ENCODE results near the gene ANO7. TPM values are rescaled to one million over a fixed set of nuclear protein-coding genes. Genes with fewer than 3 reads are reported as not detected.

ANO7 gene
- total RNA-seq, 1 experiment from 2014 or later: 5.2 TPM

GRCh38 chr2:241248897-241249296 is 60.4 kb downstream of the ANO7 start:
- H3K9me3 Mint-ChIP-seq: no peaks in the 10 kb centered on the region
- no peak overlapping the region for H3K18ac ChIP-seq (ENCODE audit: insufficient read length, low read depth, low read length)
- no peak for DNase-seq
- H3K4ac ChIP-seq (ENCODE audit: low read depth, low read length): no peak overlapping the region
- no peak overlapping the region for H3K27ac ChIP-seq (ENCODE audit: insufficient read length, low read depth, low read length)
- no peak overlapping the region for H3K27ac Mint-ChIP-seq
- no peak overlapping the region for H2BK5ac ChIP-seq (ENCODE audit: insufficient read length, low read length)
- no peak overlapping the region for H3T11ph ChIP-seq (ENCODE audit: low read length)
- H3K27me3 ChIP-seq (ENCODE audit: insufficient read depth, low read length): no peaks in the 10 kb centered on the region
- no peak overlapping the region for H2BK15ac ChIP-seq (ENCODE audit: low read depth, low read length)
- H3K4me1 ChIP-seq (ENCODE audit: insufficient read depth, low read length): no peaks in the 10 kb centered on the region
- H3K56ac ChIP-seq (ENCODE audit: insufficient read length, low read depth, low read length): no peak overlapping the region
- H2BK120ac ChIP-seq (ENCODE audit: low read depth, low read length, poor library complexity, severe bottlenecking): no peak overlapping the region
- H2AK5ac ChIP-seq (ENCODE audit: insufficient read length, low read length): no peak overlapping the region
- H3K23me2 ChIP-seq (ENCODE audit: insufficient read length, low read depth, low read length, poor library complexity, severe bottlenecking): no peaks in the 10 kb centered on the region
- H2BK20ac ChIP-seq (ENCODE audit: low read depth, low read length, poor library complexity, severe bottlenecking): no peak overlapping the region
- H3K79me2 ChIP-seq (ENCODE audit: insufficient read depth, low read length): no peaks in the 10 kb centered on the region
- no peak overlapping the region for H3K9ac ChIP-seq (ENCODE audit: extremely low read depth, insufficient read length, low read length)
- no peak overlapping the region for H2AFZ ChIP-seq (ENCODE audit: low read length)
- H4K8ac ChIP-seq (replicated peaks; ENCODE audit: insufficient read length, low read depth, low read length): no peak overlapping the region
- peaks cover 60 to 98% (median 95%) of the 10 kb centered on the region in 3 experiments for H3K36me3 Mint-ChIP-seq (ENCODE audit: insufficient read depth in 1 of 3, low read depth in 3 of 3)
- no peak for TF ChIP-seq CTCF (conservative IDR thresholded peaks at IDR 0.05)
- WGBS (ENCODE audit: extremely low coverage, insufficient read length, low lambda C conversion rate): no CpG with 5 or more reads among the region's 6 CpGs
- H3K27me3 Mint-ChIP-seq (ENCODE audit: low read depth): no peaks in the 10 kb centered on the region
- no peak overlapping the region for H3K23ac ChIP-seq (ENCODE audit: insufficient read length, low read depth, low read length)
- no peaks in the 10 kb centered on the region for H3K4me1 Mint-ChIP-seq
- H4K20me1 ChIP-seq (ENCODE audit: control insufficient read depth, insufficient read depth, insufficient read length): no peaks in the 10 kb centered on the region
- no peak overlapping the region for H3K4me2 ChIP-seq (ENCODE audit: insufficient read depth, insufficient read length, low read length)
- no peaks in the 10 kb centered on the region for H3K79me1 ChIP-seq (ENCODE audit: insufficient read depth, low read depth, low read length, poor library complexity, severe bottlenecking)
- H3K4me3 Mint-ChIP-seq: no peak overlapping the region
- H2BK12ac ChIP-seq (ENCODE audit: insufficient read length, low read depth, low read length): no peak overlapping the region
- H3K9me3 ChIP-seq (ENCODE audit: control insufficient read depth, low read depth, low read length): no peaks in the 10 kb centered on the region
- H3K14ac ChIP-seq (ENCODE audit: insufficient read depth, low read length): no peak overlapping the region
- no peak overlapping the region for H4K5ac ChIP-seq (ENCODE audit: insufficient read length, low read depth, low read length)
- no peak overlapping the region for H4K91ac ChIP-seq (ENCODE audit: insufficient read length, low read depth, low read length)
